HG02623 (cell line): ENCODE measurements around the gene PACRG.

Experiments
- ATAC-seq: cut with Tn5 transposase; IDR thresholded peaks from one replicate; pipeline ENCODE4 v1.9.1; 2021; ENCODE audit warnings: moderate library complexity; ENCODE audit not compliant: unreplicated experiment

PACRG gene

GRCh38 chr6:163064397-163064796 is 336.6 kb downstream of the PACRG start:
- ATAC-seq = no peak

DNA sequence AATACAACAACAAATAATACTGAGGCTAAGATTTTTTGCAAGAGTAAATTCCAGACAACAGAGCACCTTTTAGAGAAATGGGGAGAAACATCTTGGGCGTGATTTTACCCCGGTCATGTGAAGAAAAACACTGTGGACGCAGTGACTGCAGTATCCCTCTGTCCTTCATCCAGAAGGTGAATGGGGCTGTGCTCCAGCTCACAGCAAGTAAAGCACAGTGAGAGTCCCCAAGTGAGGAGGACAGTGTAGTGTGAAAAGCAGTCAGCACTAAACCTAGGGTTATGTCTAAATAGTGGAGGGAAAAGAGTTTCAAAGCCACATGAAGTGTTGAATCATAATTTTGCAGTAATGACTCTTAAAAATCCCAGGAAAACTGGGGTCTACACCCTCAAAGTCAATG is 338.4 kb downstream of the PACRG start:
- no peak for ATAC-seq

DNA sequence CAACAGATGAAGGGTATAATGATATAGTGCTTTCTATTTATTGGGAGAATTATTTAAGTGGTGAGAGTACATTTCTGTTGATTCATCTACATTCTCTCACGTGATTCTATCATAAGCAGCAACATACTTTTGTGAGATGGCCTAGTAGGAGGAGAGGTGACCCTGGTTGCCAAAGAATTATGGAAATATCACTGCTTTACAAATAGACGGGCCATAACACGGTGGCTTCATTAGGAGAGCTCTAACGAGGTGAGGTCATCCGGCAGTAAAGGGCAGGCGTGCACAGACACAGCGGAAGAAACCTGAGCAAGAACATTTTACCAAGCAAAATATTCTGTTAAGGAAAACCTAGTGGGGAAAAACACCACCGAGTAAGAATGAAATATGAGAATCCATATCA is 349.4 kb downstream of the PACRG start:
- no peak for ATAC-seq

DNA sequence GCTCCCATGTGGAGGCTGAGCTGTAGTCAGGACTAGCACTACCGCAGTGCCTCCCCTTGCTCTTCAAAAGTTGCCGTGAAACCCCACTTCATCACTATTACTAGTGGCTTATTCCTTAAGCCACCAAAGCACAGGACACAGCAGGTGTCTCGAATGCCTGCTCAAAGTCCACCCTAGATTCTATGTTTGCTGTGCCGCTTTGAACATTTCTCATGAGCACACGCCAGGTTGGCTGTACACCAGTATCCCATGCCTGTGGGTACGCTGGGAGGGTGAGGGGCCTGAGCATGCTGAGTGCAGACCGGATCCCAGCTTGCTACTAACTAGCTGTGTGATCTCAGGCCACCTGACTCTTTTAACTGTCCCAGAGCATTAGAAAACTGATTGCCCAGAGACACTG is 350.9 kb downstream of the PACRG start:
- no peak for ATAC-seq

DNA sequence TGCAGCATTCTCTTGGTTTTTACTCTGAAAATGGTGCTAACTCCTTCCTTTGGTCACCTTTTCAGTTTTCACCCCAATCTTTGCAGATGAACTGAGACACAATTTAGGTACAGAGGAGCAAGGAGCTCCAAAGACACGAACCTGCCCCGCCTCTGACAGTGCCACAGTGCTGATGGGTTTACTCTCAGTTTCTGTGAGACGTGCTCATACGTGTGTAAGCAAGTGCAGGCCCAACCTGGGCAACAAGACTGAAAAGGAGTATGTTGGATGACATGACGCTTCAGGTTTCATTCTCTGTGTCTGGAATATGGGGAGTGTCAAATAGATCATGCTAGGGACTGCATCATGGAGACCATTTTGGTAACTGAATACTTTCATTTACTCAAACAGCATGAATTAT is 352.5 kb downstream of the PACRG start:
- no peak for ATAC-seq

DNA sequence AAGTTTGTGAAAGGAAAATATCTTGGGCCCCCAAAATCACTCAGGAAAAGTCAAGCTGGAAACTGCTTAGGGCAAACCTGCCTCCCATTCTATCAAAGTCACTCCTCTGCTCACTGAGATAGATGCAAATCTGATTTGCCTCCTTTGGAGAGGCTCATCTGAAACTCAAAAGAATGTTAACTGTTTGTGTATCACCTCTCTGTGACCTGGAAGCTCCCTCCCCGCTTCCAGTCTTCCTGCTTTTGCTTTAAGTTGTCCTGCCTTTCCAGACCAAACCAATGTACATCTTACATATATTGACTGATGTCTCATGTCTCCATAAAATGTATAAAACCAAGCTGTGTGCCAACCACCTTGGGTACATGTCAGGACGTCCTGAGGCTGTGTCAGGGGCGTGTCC is 355.4 kb downstream of the PACRG start:
- no peak for ATAC-seq

DNA sequence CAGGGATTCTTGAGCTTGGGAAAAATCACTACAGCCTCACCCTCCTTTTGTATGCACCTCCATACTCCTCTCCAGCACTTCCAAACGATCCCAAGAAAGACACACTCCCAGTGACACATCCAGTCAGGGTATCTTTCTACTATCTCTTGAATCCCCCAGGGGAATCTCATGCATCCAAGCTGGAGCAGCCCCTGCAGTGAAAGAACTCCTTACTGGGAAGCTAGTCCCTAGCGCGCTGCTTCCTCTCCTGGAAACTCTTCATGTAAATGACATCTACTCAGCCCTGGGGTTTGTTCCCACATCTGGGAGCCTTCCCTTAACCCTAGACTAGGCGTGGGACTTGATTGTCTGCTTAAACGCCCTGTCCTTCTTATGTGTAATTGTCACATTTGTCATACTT is 357.7 kb downstream of the PACRG start:
- no peak for ATAC-seq

- no peak for ATAC-seq
These were observed 358.3 kb downstream of the PACRG start for GRCh38 chr6:163085861-163086623.

DNA sequence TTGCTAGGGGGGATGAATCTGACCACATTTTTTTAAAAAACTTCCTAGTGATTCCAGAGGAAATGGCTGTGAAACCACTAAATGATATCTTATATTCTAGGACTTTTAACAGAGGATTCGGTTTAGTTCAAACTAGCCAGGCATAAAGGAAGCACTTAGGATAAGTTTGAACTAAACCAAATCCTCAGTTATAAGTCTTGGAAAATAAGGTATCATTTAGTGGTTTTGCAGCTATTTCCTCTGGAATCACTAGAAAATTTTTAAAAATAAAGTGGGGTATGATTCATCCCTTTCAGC is 358.8 kb downstream of the PACRG start:
- no peak for ATAC-seq

DNA sequence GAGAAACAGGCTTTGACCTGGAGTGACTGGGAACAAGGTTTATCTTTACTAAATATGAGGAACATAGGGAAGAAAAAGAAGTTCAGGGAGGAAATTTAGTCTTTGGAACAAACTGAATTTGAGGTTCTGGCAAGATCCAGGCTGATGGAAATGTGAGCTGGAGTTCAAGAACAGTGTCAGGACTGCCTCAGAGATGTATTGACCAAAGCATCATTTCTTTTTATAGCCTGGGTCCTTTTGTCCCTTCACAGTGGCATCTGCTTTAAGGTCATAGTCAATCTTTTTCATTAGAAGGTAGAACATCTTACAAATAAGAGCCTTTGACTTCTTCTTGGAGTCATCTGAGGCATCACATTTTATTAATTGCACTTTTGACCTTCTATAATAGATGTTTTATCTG is 360.2 kb downstream of the PACRG start:
- ATAC-seq = no peak

DNA sequence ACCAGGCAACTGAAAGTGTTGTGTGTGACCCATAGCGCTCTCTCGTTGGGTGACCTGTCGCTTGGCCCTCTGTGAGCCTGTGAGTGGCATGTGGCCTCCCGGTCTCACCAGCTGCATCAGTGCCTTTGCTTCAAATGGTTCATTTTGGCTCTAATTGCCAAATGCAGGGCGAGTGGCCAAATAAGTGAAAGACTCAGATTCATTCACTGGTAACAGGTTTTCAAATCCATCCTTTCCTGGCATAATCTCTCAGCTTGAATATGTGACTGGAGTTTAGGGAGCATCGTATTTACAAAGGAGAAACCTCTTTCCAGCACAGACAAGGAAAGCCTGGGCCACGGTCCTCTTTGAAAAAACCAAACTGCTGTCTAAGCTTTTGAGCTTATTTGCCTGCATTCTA is 365.1 kb downstream of the PACRG start:
- no peak for ATAC-seq

- ATAC-seq = no peak
These were observed 367.1 kb downstream of the PACRG start for GRCh38 chr6:163094881-163095280.

DNA sequence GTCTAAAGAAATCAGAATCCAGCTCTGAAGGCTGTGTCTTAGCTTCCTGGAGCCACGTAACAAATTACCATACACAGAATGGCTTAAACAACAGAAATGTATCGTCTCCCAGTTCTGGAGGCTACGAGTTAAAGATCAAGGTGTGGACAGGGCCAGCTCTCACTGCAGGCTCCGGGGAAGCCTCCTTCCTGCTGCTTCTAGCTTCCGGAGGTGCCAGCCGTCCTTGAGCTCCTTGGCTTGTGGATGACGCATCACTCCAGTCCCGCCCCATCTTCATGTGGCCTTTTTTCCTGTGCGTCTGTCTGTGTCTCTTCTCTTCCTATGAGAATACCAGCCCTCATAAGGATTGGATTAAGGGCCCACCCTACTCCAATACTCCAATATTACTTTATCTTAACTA is 367.6 kb downstream of the PACRG start:
- no peak for ATAC-seq

DNA sequence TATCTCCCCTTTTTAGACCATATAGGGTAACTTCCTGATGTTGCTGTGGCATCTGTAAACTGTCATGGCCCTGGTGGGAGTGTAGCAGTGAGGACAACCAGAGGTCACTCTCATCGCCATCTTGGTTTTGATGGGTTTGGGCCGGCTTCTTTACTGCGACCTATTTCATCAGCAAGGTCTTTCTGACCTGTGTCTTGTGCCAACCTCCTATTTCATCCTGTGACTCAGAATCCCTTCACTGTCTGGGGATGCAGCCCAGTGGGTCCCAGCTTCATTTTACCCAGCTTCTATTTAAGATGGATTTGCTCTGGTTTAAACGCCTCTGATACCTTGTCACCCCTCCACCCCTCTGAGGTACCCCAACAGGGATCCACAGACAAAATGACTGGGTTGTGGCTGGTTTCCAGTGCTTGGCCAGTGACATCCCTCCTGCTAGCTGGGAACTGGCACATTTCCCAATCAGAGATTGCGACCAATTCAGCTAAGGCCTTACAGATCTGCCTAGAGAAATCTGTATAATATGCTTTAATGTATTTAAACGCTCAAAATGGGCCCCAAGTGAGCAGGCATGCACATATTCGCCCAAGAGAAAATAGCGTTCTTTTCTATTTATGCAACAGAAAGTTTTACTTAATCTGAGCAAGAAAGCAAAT is 371.2 kb downstream of the PACRG start:
- no peak for ATAC-seq

- no peak for ATAC-seq
These were observed 371.9 kb downstream of the PACRG start for GRCh38 chr6:163099621-163100171.

GRCh38 chr6:163100259-163100658 is 372.5 kb downstream of the PACRG start:
- ATAC-seq = no peak

- ATAC-seq = no peak
These were observed 385.7 kb downstream of the PACRG start for GRCh38 chr6:163113358-163113962.

DNA sequence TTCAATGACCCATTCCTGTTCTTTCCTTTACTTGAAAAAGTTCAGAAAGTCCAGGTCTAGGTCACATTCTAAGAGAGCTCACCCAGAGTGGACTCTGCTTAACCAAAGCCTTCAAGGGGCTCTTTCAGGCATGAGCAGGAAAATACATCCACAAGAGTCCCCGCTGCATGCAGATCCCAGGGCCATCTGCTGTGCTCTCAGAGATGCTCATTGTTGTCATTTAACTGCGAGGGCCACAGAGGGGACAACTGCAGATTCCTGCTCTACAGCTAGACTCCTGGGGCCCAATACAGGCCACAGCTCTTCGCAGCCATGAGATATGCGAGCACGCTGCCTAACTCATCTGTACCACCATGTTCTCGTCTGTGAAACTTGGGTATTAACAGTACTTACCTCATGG is 391.2 kb downstream of the PACRG start:
- no peak for ATAC-seq

DNA sequence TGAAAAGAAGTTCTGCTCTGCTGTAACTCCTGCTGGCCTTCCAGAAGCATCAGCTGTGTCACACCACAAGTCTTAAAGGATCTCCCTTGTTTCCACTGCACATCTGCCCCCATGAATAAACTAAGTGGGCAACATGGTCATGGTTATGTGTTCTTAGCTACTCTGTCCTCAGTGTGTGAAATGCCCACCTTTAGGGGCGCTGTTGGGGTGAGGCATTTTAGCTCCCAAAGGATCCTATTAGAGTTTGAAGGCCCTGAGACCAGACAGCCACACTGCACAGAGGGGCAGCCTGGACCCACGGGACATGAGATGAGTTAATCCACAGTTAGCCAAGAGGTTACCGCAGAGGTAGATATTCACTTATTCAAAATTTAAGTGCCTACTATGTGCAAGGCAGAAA is 392.4 kb downstream of the PACRG start:
- ATAC-seq = no peak

DNA sequence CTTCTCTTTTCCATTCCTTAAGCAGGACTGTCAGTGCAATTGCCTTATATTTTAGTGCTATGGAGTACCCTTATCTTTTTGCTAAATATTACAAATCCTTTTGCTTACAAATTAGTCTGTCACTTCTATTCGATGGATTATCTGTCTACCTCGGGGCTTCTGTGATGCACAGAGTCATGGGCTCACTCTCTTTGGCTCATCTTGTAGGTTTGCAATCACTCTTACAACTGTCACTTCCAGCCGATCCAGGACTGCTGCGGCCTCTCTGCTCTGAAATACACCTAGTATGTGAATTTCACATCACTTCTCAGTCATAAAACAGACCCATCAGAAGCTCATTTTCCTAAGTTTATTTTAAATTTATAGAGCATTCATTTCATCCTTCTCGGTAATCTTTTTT is 393.5 kb downstream of the PACRG start:
- no peak for ATAC-seq

DNA sequence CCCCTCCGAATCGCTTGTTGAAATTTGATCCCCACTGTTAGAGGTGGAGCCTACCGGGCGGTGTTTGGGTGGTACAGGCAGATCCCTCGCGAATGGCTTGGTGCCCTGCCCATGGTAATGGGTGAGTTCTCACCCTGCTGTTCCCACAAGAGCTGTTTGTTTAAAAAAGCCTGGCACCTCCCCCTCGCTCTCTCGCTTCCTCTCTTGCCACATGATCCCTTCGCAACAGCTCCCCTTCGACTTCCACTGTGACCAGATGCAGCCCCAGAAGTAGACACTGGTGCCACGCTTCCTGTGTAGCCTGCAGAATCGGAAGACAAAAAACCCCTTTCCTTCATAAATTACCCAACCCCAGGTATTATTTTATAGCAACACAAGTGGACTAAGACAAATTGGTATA is 394.6 kb downstream of the PACRG start:
- no peak for ATAC-seq

DNA sequence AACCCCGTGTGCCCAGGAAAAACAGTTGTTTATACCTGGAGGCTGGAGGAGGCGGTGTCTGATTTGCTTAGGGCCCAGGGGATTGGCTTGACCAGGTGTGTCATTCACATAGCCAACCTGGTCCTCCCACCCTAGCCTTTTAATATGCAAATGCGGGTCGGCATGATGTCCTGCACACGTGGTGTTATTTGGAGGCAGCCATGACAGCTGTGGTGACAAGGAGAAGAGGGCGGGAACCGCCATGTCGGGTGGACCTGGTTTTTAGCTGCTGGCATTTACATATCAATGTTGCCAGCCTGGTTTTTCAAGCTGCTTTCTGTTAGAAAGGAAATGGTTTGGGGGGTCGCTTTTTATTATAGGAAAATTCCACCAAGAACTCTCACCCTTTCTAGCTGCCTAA is 395.3 kb downstream of the PACRG start:
- ATAC-seq = no peak
